Activated naive CD4-positive, alpha-beta T cell treated with anti-CD3 and anti-CD28 coated beads, Interleukin-2, amount 50 U/mL, for 72 hours (primary cell): ENCODE results near the gene GNRH2. TPM values are rescaled to one million over a fixed set of nuclear protein-coding genes. Genes with fewer than 3 reads are reported as not detected.
A peak's percentile ranks its signal among the peaks of the same experiment; 100 is the strongest.

Experiments used
- ATAC-seq, 2 donors: fragments of 150-1000 bp; cut with Tn5 transposase; 2 replicates each; pipeline ENCODE4 v1.10.0; 2021; ENCODE audit warnings: mild to moderate bottlenecking in 2 of 2, moderate library complexity in 2 of 2
- DNase-seq, 2 donors: peaks; one replicate each; pipeline ENCODE4 v3.0.0; 2021 to 2022; ENCODE audit warnings: low spot score in 2 of 2
- H3K27ac Mint-ChIP-seq, 2 donors: one replicate each; pipeline ENCODE4 v1.8.0; 2022; ENCODE audit warnings: mild to moderate bottlenecking in 2 of 2, mixed read lengths in 2 of 2
- H3K36me3 Mint-ChIP-seq, 2 donors: one replicate each; pipeline ENCODE4 v1.8.0; 2022; ENCODE audit warnings: mixed read lengths in 2 of 2
- H3K9me3 Mint-ChIP-seq, 2 donors: one replicate each; pipeline ENCODE4 v1.8.0; 2022; ENCODE audit warnings: mixed read lengths in 2 of 2
- total RNA-seq, 2 donors: library from RNA; stranded (reverse); gene quantifications; one replicate each; pipeline ENCODE4 v1.2.3, GENCODE V29; 2022

GNRH2 gene
- total RNA-seq, 2 donors from 2014 or later = 0.99 to 2.5 TPM

DNA sequence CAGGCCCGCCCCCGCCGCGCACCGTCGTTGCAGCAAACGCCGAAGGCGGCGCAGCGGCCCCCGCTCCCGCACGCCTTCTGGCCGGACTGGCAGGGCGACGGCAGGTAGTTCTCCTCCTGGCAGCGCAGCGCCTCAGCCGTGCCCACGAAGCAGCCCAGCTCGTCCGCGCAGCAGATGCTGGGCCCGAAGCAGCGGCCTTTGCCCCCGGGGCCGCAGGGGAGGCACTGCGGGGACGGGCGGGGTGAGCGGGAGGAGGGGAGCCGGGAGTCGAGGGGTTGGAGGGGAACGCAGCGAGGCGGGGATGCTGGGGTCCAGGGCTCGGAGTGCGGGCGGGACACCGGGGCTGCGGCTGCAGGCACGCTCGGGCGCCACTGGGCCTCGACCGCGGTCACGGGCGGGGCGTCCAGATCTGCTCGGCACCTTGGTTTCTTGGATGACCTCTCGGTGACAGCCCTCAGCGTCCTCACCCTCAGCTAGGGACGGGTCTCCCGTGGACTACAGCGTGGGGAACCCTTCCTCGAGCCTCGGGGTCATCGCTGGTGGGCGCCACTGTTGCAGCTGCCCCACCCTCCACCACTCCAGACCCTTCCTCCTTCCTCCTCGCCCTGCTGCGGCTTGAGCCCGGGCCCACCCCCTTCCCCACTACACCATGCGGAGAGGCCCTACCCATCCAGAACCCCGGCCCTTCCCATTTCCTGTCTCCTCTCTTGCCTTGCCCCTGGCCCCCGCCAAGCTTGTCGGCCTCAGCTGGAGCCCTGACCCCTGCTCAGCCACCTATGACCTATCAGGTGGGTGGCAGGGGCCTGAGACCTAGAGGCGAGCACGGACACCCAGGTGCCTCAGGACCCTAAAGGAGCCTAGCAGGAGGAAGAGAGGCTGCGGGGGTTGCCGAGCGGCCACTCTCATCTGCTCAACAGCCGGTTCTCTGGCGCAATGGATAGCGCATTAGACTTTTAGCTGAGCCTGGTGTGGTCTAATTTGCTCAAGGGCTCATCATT, 39.8 kb downstream of the GNRH2 start:
- Mint-ChIP-seq H3K27ac (no peak overlapping the region), H3K36me3 (no peaks in the 10 kb centered on the region), H3K9me3 (no peaks in the 10 kb centered on the region)
- peak; percentile 37 to 44 for ATAC-seq
- no peak for DNase-seq

DNA sequence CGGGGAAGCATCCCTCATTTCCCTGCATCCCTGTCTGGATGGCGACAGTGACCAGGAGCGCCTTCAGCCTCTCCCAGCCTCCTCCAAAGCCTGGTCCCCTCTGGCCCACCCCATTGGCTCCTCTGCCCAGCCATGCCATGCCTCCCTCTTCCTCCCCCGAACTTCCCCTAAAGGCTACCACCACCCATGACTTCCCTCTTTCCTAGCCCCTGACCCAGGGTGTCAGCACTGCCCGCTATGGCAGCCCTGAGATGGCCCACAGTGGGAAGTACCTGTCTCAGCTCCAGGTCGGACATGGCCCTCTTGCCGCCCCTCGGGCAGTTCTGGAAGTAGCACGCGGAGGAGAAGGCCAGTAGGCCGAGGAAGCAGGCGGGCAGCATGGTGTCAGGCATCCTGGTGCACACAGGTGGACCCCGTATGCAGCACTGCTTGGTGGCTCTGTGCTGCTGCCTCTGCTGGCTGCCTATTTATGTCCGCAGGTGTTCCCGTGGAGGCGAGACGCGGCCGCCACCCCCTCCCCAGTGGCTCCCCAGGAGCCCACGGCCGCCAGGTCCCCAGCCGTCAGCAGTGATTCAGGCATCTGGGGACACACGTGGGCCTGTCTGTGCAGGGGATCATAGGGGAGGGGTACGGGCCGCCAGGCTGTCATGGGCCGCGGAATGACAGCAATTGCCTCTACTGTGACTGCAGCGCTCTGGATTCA, 41.0 kb downstream of the GNRH2 start, which contains the start of gene AVP:
Gene AVP (minus strand): TSS at position 442 of the 703 bp plus-strand sequence. CDS start 50 bp downstream, at position 392.
- no peak within 1 kb of the TSS for H3K27ac Mint-ChIP-seq
- H3K36me3 Mint-ChIP-seq = no peaks in the 10 kb centered on the region
- no peaks in the 10 kb centered on the region for H3K9me3 Mint-ChIP-seq
- DNase-seq = no peak
- ATAC-seq = no peak

DNA sequence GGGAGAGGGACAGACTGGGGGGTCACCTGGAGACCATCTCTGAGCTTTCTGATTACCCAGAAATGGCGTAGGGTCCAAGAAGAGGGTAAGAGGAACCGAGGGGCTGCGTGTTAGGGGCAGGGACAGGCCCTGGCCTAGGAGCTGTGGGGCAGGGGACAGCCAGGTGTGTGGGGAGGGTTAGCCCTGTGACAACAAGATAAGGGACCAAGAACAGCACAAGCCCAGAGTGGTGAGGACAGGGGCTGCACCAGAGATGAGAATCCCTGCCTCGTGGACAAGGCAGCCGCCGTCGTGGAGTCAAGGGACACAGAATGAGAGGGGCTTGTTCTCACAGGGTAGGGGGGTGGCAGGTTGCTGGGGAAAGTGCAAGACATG, 41.6 kb downstream of the GNRH2 start:
- ATAC-seq (no peak), DNase-seq (no peak)
- Mint-ChIP-seq H3K27ac (no peak overlapping the region), H3K9me3 (no peaks in the 10 kb centered on the region), H3K36me3 (no peaks in the 10 kb centered on the region)

DNA sequence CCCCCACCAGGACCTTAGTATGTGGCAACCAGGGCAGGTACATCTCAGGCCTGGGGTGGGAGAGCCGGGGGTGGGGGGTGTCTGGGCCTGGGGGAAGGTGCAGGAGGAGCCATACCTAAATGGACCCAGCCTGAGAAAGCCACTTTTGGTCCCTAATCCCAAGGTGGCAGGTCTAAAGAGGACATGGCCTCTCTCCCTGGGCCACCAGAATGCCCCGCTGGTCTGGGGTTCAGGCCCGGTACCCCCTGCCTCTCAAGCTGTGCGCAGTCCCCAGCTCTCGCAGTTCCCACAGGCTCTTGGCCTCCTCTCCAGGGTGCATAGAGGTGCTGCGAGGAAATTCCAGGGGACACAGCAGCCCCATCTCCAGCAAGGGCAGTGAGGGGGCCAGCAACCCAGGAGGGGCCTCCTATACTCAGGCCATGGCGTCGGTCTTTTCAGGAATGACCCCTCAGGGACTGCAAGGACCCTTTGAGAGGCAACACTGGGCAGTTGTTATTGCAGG, 42.2 kb downstream of the GNRH2 start:
- DNase-seq (no peak), ATAC-seq (no peak)
- no peaks in the 10 kb centered on the region for H3K9me3 Mint-ChIP-seq
- no peaks in the 10 kb centered on the region for H3K36me3 Mint-ChIP-seq
- H3K27ac Mint-ChIP-seq = no peak overlapping the region

DNA sequence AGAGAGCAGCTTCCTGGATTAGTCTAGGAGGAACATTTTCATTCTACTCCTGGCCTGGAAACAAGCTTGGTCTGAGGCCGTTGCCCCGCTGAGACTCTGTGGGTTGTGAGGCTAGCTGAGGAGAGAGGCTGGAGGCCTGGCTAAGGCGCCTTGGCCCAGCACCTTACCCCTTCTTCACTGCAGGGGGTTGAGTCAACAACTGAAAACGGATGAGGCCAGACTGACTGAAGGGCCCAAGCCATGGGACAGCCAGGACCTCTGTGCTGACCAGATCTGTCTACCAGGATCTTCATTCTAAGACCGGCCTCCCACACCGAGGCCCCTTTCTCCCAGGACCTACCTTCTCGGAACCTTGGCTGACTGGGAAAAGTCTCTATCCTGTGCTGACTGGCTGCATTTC, 44.6 kb downstream of the GNRH2 start:
- no peak overlapping the region for H3K27ac Mint-ChIP-seq
- no peaks in the 10 kb centered on the region for H3K9me3 Mint-ChIP-seq
- ATAC-seq (no peak), DNase-seq (no peak)
- H3K36me3 Mint-ChIP-seq = peaks cover 0 to 5% of the 10 kb centered on the region in 2 donors

DNA sequence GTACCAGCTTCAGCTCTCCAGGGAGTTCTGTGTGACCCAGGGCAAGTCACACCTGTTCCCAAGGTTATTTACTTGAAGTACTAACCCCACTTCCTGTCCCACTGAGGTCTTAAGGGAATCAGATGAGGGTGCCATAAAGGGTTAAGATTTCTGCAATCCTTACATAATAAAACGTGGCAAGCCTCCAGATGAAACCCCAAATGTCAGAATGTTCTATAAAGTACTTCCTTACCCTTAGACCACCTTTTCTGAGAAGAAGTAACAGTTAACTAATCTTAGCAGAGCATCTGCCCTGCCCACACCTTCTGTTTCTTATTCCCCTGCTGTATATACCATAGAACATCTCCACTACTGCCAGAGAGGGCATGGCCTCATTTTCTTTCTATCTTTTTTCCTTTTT, 47.1 kb downstream of the GNRH2 start:
- ATAC-seq (no peak), DNase-seq (no peak)
- no peak overlapping the region for H3K27ac Mint-ChIP-seq
- peaks cover 0 to 5% of the 10 kb centered on the region in 2 donors for H3K36me3 Mint-ChIP-seq
- no peaks in the 10 kb centered on the region for H3K9me3 Mint-ChIP-seq

DNA sequence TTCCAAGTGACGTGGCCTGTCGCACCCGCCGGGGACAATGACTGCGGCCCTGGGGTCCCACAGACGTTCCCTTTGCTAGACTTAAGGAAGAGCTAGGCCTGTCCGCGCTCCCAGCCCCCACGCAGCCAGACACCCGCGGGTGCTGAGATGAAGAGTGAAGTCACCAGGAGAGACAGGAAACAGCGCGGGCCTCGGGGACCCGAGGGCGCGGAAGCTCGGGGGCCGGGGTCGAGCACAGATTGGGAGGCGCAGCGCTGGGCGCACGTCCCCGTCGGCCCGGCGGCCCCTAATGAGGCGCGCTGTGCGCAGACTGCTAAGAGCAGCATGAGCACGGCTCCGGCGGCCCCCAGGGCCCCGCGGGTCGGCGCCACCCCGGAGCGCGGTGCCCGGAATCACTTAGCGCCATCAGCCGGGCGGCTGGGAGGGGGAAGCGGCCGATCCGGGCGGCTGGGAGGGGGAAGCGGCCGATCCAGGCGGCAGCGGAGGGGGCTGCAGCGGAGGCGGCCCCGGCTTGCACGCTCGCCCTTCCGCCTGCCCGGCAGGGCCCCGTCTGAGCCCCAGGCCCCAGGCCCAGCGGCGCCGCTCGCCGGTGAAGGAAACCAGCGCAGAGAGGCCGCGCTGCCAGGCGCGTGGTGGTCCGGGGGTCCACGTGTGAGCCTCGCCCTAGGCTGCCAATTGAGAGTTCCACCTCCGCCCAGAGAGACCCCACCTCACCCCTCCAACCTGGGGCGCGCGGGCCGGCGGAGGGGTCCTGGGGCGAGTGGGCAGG, 49.4 kb downstream of the GNRH2 start:
- DNase-seq (peak in 1 of 2 donors; percentile 47), ATAC-seq (peak; percentile 60 to 71)
- peak overlapping the region; percentile 71 to 96 for H3K27ac Mint-ChIP-seq

DNA sequence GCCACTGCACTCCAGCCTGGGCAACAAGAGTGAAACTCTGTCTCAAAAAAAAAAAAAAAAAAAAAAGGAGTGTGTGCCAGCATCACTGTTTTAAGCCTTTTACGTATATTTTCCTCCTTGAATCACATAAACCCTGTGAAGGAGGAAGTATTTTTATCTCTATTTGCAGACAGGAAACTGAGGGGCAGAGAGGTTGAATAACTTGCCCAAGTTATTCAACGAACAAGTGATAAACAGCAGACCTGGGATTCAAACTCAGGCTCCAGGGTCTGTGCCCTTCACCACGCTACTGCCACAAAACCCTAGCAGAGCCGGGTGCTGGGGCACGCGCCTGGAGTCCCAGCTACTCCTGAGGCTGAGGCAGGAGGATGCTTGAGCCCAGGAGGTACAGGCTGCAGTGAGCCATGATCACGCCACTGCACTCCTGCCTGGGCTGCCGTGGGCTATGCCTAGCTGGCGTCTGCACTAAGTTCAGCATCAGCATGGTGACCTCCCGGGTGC, 50.5 kb downstream of the GNRH2 start:
- peak overlapping the region in 1 of 2 donors; percentile 59 for H3K27ac Mint-ChIP-seq
- peaks cover 0 to 5% of the 10 kb centered on the region in 2 donors for H3K36me3 Mint-ChIP-seq
- ATAC-seq (peak; percentile 29 to 31), DNase-seq (no peak)
- H3K9me3 Mint-ChIP-seq = no peaks in the 10 kb centered on the region

More for the DNA sequence above, 49.4 kb downstream of the GNRH2 start:
- Mint-ChIP-seq H3K9me3 (no peaks in the 10 kb centered on the region), H3K36me3 (peaks cover 0 to 5% of the 10 kb centered on the region in 2 donors)

DNA sequence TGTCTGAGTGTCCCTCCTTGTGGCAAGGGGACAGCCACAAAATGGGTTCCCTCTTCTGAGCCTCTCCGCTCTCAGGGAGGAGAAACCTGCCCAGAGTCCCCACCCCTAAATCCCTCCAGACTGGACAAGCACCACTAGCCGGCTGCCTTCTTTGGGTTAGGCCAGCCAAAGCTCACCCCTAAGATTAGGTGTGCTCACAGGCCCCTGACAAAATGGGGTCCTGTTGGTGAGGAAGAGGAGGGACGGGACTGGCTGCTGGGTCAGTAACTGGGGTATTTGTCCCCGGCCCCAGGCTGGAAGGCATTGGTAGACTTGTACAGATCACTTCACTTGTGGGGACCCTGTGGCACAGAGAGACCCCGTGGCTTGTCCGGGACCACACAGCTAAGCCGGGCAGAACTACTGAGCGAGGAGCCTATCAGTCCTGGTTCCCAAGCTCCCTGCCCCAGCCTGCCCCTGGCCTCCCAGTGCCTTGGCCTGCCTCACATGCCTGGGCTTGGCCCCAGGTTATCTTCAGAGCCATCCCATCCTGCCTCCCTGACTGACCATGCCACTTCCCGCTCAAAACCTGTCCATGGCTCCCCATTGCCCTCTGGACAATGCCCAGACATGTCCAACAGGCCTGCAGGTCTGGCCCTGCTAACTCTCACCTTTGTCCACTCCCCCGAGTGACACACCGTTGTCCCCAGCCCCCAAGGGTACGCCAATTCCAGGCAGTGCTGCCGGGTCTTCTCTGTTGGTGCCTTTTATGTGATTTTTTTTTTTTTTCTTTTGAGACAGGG, 51.6 kb downstream of the GNRH2 start:
- Mint-ChIP-seq H3K36me3 (peaks cover 0 to 5% of the 10 kb centered on the region in 2 donors), H3K9me3 (no peaks in the 10 kb centered on the region), H3K27ac (peak overlapping the region; percentile 14 to 64)
- DNase-seq = no peak
- no peak for ATAC-seq

Other genes starting within 250 kb of the GNRH2 start
- gene CPXM1, start 243.0 kb upstream of the GNRH2 start, total RNA-seq = 1 to 10 TPM; 1.1 to 3.5 TPM
- gene C20orf141, start 228.6 kb upstream of the GNRH2 start, total RNA-seq = not detected
- gene TMEM239, start 227.3 kb upstream of the GNRH2 start, total RNA-seq = not detected
- gene PCED1A, start 203.0 kb upstream of the GNRH2 start, total RNA-seq = 10 to 100 TPM; 29.5 to 33.6 TPM
- 10 to 100 TPM; 45.7 to 52.0 TPM for gene VPS16, start 202.9 kb upstream of the GNRH2 start, total RNA-seq
- gene PTPRA, start 170.1 kb upstream of the GNRH2 start, total RNA-seq = 10 to 100 TPM; 37.8 to 55.8 TPM
- gene MRPS26, start 2.4 kb downstream of the GNRH2 start, total RNA-seq = 10 to 100 TPM; 39.3 to 60.0 TPM
- gene OXT, start 28.0 kb downstream of the GNRH2 start, total RNA-seq = not detected
- under 1 TPM in 1 of 2 donors, not detected in 1; 0.45 TPM for gene AVP, start 41.1 kb downstream of the GNRH2 start, total RNA-seq
- 10 to 100 TPM; 18.8 to 24.2 TPM for gene FASTKD5, start 116.2 kb downstream of the GNRH2 start, total RNA-seq
- gene UBOX5, start 116.2 kb downstream of the GNRH2 start, total RNA-seq = 1 to 10 TPM; 5.5 to 7.1 TPM
- 1 to 10 TPM; 2.0 to 4.2 TPM for gene LZTS3, start 129.9 kb downstream of the GNRH2 start, total RNA-seq
- gene DDRGK1, start 161.1 kb downstream of the GNRH2 start, total RNA-seq = 100 to 1,000 TPM in 1 of 2 donors, 10 to 100 TPM in 1; 66.4 to 128 TPM
- gene ITPA, start 165.9 kb downstream of the GNRH2 start, total RNA-seq = 10 to 100 TPM; 29.9 to 77.4 TPM
- gene SLC4A11, start 195.6 kb downstream of the GNRH2 start, total RNA-seq = 1 to 10 TPM in 1 of 2 donors, under 1 TPM in 1; 0.14 to 1.1 TPM